Hypothalamus (tissue), 51 donors: ENCODE data around the gene TMEM213.

ENCODE experiments used
- DNase-seq, 51 donors: peaks; one replicate each; lab custom pipeline; 2025; lab: John Stamatoyannopoulos, UW

The TMEM213 gene

GRCh38 chr7:138797715-138798320 is at the start of gene TMEM213, which contains the start of gene ATP6V0A4:
Gene TMEM213 (plus strand): TSS chr7:138797994. CDS start chr7:138798105, 111 bp downstream.
Gene ATP6V0A4 (minus strand): TSS chr7:138798196. CDS start chr7:138771247, 26,949 bp downstream.
- DNase-seq, result no peak

- no peak for DNase-seq
Observed at GRCh38 chr7:138748666-138749065, 49.1 kb upstream of the TMEM213 start.

- no peak for DNase-seq
Observed at GRCh38 chr7:138749960-138750359, 47.8 kb upstream of the TMEM213 start.

GRCh38 chr7:138750473-138750872 is 47.3 kb upstream of the TMEM213 start:
- DNase-seq, result no peak

- no peak for DNase-seq
Observed at GRCh38 chr7:138750901-138751464, 46.8 kb upstream of the TMEM213 start.

GRCh38 chr7:138752518-138753149 is 45.2 kb upstream of the TMEM213 start:
- DNase-seq, result peak in 1 of 51 donors; percentile 1

GRCh38 chr7:138753150-138753518 is 44.7 kb upstream of the TMEM213 start:
- DNase-seq, result no peak

- DNase-seq, result no peak
Observed at GRCh38 chr7:138753610-138754009, 44.2 kb upstream of the TMEM213 start.

- DNase-seq, result no peak
Observed at GRCh38 chr7:138755331-138755747, 42.5 kb upstream of the TMEM213 start.

- DNase-seq, result peak in 2 of 51 donors; percentile 1 to 15
Observed at GRCh38 chr7:138755842-138756590, 41.8 kb upstream of the TMEM213 start.

GRCh38 chr7:138756591-138757242 is 41.1 kb upstream of the TMEM213 start:
- peak in 1 of 51 donors; percentile 7 for DNase-seq

GRCh38 chr7:138768241-138768640 is 29.6 kb upstream of the TMEM213 start:
- no peak for DNase-seq

GRCh38 chr7:138770904-138771303 is 26.9 kb upstream of the TMEM213 start:
- DNase-seq, result no peak

- no peak for DNase-seq
Observed at GRCh38 chr7:138773176-138773575, 24.6 kb upstream of the TMEM213 start.

GRCh38 chr7:138773817-138774216 is 24.0 kb upstream of the TMEM213 start:
- no peak for DNase-seq

GRCh38 chr7:138776166-138776833 is 21.5 kb upstream of the TMEM213 start:
- DNase-seq, result no peak

- DNase-seq, result no peak
Observed at GRCh38 chr7:138781004-138781403, 16.8 kb upstream of the TMEM213 start.

GRCh38 chr7:138784692-138785091 is 13.1 kb upstream of the TMEM213 start:
- DNase-seq, result no peak

GRCh38 chr7:138785587-138786437 is 12.0 kb upstream of the TMEM213 start:
- DNase-seq, result no peak
